ENCODE data around the gene DSTYK.

The DSTYK gene, protein sequence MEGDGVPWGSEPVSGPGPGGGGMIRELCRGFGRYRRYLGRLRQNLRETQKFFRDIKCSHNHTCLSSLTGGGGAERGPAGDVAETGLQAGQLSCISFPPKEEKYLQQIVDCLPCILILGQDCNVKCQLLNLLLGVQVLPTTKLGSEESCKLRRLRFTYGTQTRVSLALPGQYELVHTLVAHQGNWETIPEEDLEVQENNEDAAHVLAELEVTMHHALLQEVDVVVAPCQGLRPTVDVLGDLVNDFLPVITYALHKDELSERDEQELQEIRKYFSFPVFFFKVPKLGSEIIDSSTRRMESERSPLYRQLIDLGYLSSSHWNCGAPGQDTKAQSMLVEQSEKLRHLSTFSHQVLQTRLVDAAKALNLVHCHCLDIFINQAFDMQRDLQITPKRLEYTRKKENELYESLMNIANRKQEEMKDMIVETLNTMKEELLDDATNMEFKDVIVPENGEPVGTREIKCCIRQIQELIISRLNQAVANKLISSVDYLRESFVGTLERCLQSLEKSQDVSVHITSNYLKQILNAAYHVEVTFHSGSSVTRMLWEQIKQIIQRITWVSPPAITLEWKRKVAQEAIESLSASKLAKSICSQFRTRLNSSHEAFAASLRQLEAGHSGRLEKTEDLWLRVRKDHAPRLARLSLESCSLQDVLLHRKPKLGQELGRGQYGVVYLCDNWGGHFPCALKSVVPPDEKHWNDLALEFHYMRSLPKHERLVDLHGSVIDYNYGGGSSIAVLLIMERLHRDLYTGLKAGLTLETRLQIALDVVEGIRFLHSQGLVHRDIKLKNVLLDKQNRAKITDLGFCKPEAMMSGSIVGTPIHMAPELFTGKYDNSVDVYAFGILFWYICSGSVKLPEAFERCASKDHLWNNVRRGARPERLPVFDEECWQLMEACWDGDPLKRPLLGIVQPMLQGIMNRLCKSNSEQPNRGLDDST

GRCh38 chr1:205211169-205211838, at the start of gene DSTYK:
TSS of gene DSTYK (minus strand) at chr1:205211702. CDS start at chr1:205211535, 167 bp downstream.
- peak; percentile 86 to 92 for DNase-seq (ENCODE audit: low read depth in 2 of 2)

GRCh38 chr1:205259998-205260397, 48.5 kb upstream of the DSTYK start:
- DNase-seq (ENCODE audit: low read depth in 2 of 2) = no peak

GRCh38 chr1:205259324-205259832, 47.9 kb upstream of the DSTYK start:
- no peak for DNase-seq (ENCODE audit: low read depth in 2 of 2)

DNA sequence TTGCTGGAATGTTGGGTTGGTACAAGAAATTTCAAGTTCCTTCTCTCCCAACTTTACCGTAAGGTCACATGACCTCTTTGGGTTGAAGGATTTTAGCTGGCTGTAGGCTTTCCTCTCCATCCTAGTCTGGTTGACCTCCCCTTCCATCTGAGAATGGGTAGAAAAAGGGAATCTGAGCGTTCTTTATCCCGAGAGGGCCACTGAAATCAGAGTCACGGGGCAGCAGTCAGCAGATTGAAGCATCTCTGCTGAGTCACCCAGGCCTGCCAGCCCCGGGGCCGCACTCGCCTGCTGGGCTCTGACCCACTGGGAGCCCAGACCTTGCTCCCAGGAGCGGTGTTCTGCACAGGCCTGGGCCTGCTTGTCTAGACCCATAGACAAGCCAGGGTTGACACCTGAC, 47.2 kb upstream of the DSTYK start:
- DNase-seq (ENCODE audit: low read depth in 2 of 2) = no peak

GRCh38 chr1:205258261-205258691, 46.8 kb upstream of the DSTYK start:
- no peak for DNase-seq (ENCODE audit: low read depth in 2 of 2)

- no peak for DNase-seq (ENCODE audit: low read depth in 2 of 2)
Measured at GRCh38 chr1:205257735-205258134, 46.2 kb upstream of the DSTYK start.

DNA sequence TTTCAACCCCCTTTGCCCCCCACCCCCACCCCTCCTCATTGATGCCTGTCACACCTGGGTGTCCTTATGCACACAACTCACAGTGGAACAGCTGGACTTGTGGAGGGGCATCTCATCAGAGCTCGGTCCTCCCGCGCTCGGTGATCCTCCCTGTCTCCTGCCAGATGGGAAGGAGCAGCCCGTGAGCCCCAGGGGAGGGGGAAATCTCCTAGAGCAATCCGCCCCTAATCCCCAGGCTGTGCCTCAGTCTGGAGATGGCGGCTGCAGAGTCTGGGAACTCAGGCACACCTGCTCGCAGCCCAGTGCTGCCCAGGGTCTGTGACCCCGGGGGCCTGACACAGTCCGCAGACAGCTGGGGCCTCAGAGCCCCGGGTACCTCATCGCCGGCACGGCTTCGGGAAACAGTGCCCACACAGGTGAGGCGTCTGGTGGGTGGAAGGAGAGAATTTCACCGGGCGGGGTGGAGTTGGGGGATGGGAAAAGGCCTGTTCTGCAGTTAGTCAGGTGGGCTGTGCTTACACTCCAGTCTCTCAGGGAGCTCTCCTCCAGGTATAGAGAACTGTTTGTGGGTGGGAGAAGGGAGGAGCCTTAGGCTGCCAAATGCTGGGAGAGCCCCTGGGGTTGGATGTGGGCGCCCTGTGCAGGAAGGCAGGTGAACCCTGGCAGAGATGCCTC, 45.6 kb upstream of the DSTYK start:
- DNase-seq (ENCODE audit: low read depth in 2 of 2) = no peak

DNA sequence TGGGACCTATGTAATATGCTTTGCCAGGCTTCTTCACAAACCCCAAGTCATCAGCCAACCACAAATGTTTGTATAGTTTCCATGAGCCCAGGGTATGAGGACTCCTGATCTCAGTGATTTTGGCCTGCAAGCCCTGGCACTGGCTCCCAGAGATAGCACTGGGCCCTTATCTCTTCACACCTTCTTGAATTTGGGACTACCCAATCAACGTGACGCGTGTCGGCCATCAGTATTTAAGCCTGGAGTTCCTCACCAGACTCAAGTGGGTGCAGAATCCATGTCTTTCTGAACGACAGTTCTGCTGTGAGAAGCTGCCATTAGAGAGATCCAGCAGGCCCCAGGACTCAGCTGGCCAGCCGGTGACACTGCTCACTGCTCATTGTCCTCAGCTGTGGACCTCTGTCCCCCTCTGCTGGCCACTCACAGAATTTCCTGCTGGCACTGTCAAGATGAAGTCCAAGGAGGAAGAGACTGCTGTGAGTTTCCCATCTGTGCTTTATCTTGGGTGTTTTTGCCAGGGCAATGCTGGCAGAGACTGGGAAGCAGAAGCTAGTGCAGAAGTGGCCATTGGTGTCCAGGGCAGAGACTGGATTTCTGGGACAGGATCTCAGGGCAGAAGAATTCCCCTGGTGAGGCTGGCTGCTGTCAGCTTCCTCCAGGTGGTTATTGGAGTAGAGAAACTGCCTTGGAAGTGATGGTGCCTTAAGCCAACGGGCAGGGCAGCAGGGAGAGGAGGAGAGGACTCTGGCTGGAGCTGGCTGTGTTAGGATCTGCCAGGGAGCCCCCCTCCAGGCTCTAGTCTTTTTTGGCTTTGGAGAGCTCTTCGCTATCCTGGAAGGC, 44.7 kb upstream of the DSTYK start:
- DNase-seq (ENCODE audit: low read depth in 2 of 2) = peak; percentile 79 to 88

DNA sequence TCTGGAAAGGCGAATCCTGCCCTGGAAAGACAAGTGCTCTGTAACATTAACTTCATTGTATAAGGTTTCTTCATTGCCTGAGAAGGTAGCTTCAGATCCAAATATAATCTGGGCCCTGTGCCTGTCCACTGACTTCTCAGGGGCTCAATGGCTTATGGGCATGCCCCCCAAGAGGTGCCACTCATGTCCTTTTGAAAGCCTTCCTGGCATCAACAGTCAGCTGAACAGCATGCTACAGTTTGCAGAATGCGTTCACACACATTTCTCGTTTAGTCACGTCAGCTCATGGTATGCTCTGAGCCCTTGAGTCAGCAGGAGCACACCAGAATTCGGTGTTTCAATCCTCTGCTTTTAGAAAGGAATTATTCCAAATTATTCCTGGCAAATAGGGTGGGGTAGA, 40.1 kb upstream of the DSTYK start:
- DNase-seq (ENCODE audit: low read depth in 2 of 2) = no peak

DNA sequence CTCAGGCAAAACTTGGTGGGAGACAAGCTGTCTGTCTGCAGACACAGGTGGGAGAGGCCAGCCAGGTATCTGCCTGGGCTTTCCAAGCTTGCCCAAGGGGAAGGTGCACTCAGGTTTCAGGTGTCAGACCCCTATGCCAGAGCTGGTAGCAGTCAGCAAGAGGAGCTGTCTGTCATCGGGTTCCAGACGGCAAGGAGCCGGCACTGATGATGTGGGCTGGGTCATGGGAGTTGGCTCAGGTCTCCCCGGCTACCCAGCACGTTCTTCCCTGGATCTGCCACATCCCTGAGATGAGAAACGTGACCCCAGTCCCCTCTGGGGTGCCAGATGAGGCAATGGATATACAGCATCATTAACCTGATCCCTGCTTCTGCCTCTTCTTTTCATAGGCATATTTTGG, 39.2 kb upstream of the DSTYK start:
- no peak for DNase-seq (ENCODE audit: low read depth in 2 of 2)

DNA sequence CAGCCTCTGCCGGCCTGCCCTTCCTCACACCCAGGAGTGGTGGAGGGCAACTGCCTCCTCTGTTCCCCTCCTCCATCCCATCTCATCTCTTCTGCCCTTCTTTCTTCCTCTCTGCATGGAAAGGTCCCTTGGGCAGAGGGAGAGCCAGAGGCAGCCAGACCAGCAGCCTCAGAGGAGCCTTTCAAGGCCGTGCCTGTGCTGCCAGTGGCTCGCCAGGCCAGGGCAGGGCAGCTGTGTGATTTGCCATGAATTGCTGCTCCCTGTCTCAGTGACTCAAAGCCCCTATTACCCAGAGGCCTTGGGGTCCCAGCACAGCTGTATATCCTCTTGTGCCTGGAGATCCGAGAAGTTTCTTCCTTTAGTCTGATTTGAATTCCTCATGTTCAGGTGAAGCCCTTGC, 38.1 kb upstream of the DSTYK start:
- no peak for DNase-seq (ENCODE audit: low read depth in 2 of 2)

DNA sequence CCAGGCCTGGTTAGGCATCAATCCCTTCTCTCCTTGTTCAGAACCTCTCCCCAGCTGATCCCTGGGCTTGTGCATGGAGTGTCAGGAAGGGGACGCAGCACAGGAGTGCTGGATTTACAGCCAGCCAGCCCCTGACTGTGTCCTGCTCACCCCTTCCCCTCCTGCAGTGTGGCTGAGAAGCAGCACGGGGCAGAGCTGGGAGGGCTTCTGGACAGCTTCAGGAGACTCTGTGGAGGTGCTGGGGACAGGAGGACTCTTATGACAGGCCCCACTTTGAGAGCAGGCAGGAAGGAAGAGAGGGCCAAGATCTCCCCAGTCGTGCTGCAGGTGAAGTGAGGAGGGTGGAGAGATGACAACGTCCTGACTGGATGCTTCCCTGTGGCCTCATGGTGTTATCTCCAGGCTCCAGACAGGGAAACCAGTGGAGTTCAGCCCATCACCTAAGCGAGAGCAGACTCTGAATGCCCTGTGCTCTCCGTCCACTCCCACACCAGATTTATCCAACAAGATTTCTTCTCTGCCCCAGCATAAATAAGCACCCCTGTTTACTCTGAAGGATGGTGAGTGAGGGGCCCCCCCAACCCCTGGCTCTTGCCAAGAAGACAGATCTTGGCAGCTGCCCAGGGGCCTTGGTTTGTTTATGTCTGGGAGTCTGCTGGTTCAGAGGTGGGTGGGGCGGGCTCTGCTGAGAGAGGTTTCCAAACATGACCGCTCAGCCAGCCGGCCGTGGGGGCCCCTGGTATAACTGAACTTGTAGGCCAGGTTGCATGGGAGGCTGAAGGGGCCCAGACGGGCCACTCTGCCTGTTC, 37.5 kb upstream of the DSTYK start:
- no peak for DNase-seq (ENCODE audit: low read depth in 2 of 2)

- no peak for DNase-seq (ENCODE audit: low read depth in 2 of 2)
Measured at GRCh38 chr1:205247130-205247921, 35.8 kb upstream of the DSTYK start.

- DNase-seq (ENCODE audit: low read depth in 2 of 2) = no peak
Measured at GRCh38 chr1:205246351-205247119, 35.0 kb upstream of the DSTYK start.

DNA sequence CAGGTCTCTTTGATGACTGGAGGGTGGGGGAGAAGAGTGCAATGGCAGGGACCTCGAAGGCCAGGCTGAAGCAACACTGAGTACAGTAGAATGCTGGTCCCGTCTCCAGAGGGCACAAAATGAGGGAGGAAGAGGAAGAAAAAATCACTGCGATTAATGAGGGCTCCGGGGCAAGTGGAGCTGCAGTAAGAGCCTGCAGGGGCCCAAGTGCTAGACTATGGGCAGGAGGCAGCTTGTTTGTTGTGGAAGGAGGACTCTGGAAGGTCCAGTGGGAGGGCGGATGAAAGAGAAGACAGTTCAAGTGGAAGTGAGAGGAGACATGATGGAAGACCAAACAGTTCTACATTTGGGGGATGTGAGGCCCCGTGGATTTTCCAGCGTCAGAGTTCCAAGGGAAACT, 33.6 kb upstream of the DSTYK start:
- DNase-seq (ENCODE audit: low read depth in 2 of 2) = no peak

DNA sequence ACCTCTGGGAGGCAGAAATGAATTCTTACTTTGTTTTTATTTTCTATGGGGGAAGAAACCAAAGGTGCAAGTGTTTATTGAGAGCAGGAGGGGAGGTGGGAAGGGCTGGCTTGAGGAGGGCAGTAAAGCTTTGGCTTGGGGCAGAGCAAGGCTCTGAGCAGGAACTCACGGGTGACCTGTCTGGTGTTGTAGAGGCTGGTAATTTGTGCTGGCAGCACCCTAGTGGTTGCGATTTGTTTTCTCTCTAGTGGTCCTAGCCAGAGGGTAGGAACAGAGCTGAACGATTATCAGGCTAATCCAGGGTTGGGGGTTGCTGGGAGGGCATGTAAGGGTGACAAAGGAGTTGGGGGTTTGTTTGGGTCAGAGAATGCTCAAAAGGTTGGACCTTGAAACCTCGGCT, 32.9 kb upstream of the DSTYK start:
- DNase-seq (ENCODE audit: low read depth in 2 of 2) = no peak

GRCh38 chr1:205243350-205244191, 32.1 kb upstream of the DSTYK start:
- no peak for DNase-seq (ENCODE audit: low read depth in 2 of 2)
